SU-DHL-6 (cell line): Measurements from ENCODE around the gene KRT23.

Experiments used
- H2AFZ ChIP-seq: fragments of 200-600 bp; sonication (generic); 2 replicates; pipeline ENCODE4 v1.6.1; 2014; ENCODE audit warnings: low read depth, mild to moderate bottlenecking, moderate library complexity, mixed read lengths, antibody characterized with exemption, low read length; ENCODE audit not compliant: severe bottlenecking
- H3F3A ChIP-seq: fragments of 200-600 bp; shearing (Covaris generic); 2 replicates; pipeline ENCODE4 v1.6.0; 2016; ENCODE audit warnings: antibody characterized with exemption, mild to moderate bottlenecking; ENCODE audit not compliant: insufficient read depth
- H3K27ac ChIP-seq: fragments of 200-600 bp; sonication (generic); 2 replicates; pipeline ENCODE4 v1.5.1; 2016; ENCODE audit warnings: low read depth, mild to moderate bottlenecking, low read length, moderate library complexity, mixed read lengths
- H3K27me3 ChIP-seq: fragments of 200-600 bp; sonication (generic), shearing (Covaris generic); 2 replicates; pipeline ENCODE4 v1.6.0; 2014; ENCODE audit warnings: mild to moderate bottlenecking, low read length
- H3K36me3 ChIP-seq: fragments of 200-600 bp; sonication (generic); 2 replicates; pipeline ENCODE4 v1.6.1; 2014; ENCODE audit warnings: mild to moderate bottlenecking, low read length, mixed read lengths
- H3K4me2 ChIP-seq: fragments of 300-600, 200-600 bp; shearing (Covaris generic), sonication (generic); 2 replicates; pipeline ENCODE4 v1.6.0; 2014; ENCODE audit warnings: low read length, low read depth, mild to moderate bottlenecking; ENCODE audit not compliant: poor library complexity, severe bottlenecking
- H3K4me3 ChIP-seq: fragments of 200-600 bp; sonication (generic); 2 replicates; pipeline ENCODE4 v1.5.1; 2014; ENCODE audit warnings: antibody characterized with exemption, low read length, mild to moderate bottlenecking, mixed read lengths; ENCODE audit not compliant: insufficient read depth, poor library complexity, severe bottlenecking
- H3K79me2 ChIP-seq: fragments of 200-600 bp; sonication (generic); 2 replicates; pipeline ENCODE4 v1.6.1; 2014; ENCODE audit warnings: mild to moderate bottlenecking, low read length, moderate library complexity; ENCODE audit not compliant: insufficient read depth
- H3K9ac ChIP-seq: fragments of 200-600 bp; sonication (generic); 2 replicates; pipeline ENCODE4 v1.7.0; 2014; ENCODE audit warnings: mild to moderate bottlenecking, low read length
- H3K9me2 ChIP-seq: fragments of 200-600 bp; sonication (generic); replicated peaks from 2 replicates; pipeline ENCODE4 v1.6.1; 2014; ENCODE audit warnings: low read length; ENCODE audit not compliant: insufficient read depth
- H3K9me3 ChIP-seq: fragments of 200-600 bp; sonication (generic); 2 replicates; pipeline ENCODE4 v1.6.1; 2014; ENCODE audit warnings: low read length, mixed read lengths; ENCODE audit not compliant: insufficient read depth
- H4K20me1 ChIP-seq: fragments of 200-600 bp; sonication (generic); 2 replicates; pipeline ENCODE4 v1.6.1; 2014; ENCODE audit warnings: low read depth, mild to moderate bottlenecking, antibody characterized with exemption, low read length, moderate library complexity, mixed read lengths
- CTCF ChIP-seq: fragments of 200-600 bp; sonication (generic); IDR thresholded peaks from one replicate; pipeline ENCODE4 v1.5.1; 2017; ENCODE audit warnings: antibody characterized with exemption, mild to moderate bottlenecking, low read length, moderate library complexity; ENCODE audit not compliant: insufficient read depth, poor library complexity, severe bottlenecking
- EZH2phosphoT487 ChIP-seq: fragments of 200-600 bp; sonication (generic), shearing (Covaris generic); conservative IDR thresholded peaks from 2 replicates; pipeline ENCODE4 v1.6.1; 2018; ENCODE audit warnings: mild to moderate bottlenecking, antibody characterized with exemption, low read length, moderate library complexity, mixed read lengths

Gene KRT23

GRCh38 chr17:40944531-40944930 lies 7.1 kb upstream of the KRT23 start:
- no peaks in the 10 kb centered on the region for H3K79me2 ChIP-seq
- H3K9ac ChIP-seq = no peak overlapping the region
- no peak overlapping the region for H3K4me2 ChIP-seq
- TF ChIP-seq EZH2phosphoT487 (no peak), CTCF (no peak)
- H3K9me2 ChIP-seq = no peaks in the 10 kb centered on the region
- H3K36me3 ChIP-seq = no peaks in the 10 kb centered on the region
- H4K20me1 ChIP-seq = no peaks in the 10 kb centered on the region
- no peaks in the 10 kb centered on the region for H3F3A ChIP-seq
- no peak overlapping the region for H3K4me3 ChIP-seq
- H2AFZ ChIP-seq = no peak overlapping the region
- H3K9me3 ChIP-seq = no peaks in the 10 kb centered on the region
- H3K27me3 ChIP-seq = no peaks in the 10 kb centered on the region
- no peak overlapping the region for H3K27ac ChIP-seq

GRCh38 chr17:40942553-40942952 lies 5.1 kb upstream of the KRT23 start:
- no peaks in the 10 kb centered on the region for H4K20me1 ChIP-seq
- no peaks in the 10 kb centered on the region for H3K9me2 ChIP-seq
- no peaks in the 10 kb centered on the region for H3K9me3 ChIP-seq
- H2AFZ ChIP-seq = no peak overlapping the region
- no peaks in the 10 kb centered on the region for H3K27me3 ChIP-seq
- H3K79me2 ChIP-seq = no peaks in the 10 kb centered on the region
- no peaks in the 10 kb centered on the region for H3F3A ChIP-seq
- no peak overlapping the region for H3K9ac ChIP-seq
- no peak overlapping the region for H3K4me3 ChIP-seq
- TF ChIP-seq CTCF (no peak), EZH2phosphoT487 (no peak)
- no peak overlapping the region for H3K27ac ChIP-seq
- no peak overlapping the region for H3K4me2 ChIP-seq
- H3K36me3 ChIP-seq = no peaks in the 10 kb centered on the region

- Histone ChIP-seq H4K20me1 (no peaks in the 10 kb centered on the region), H3K9me3 (no peaks in the 10 kb centered on the region), H3K9me2 (no peaks in the 10 kb centered on the region), H3K79me2 (no peaks in the 10 kb centered on the region), H2AFZ (no peak overlapping the region), H3K36me3 (no peaks in the 10 kb centered on the region), H3K4me3 (no peak overlapping the region), H3K27ac (no peak overlapping the region), H3K27me3 (no peaks in the 10 kb centered on the region), H3F3A (no peaks in the 10 kb centered on the region), H3K9ac (no peak overlapping the region), H3K4me2 (no peak overlapping the region)
- TF ChIP-seq CTCF (no peak), EZH2phosphoT487 (no peak)
These were observed 2.8 kb upstream of the KRT23 start for GRCh38 chr17:40940266-40940665.
